Measurements from ENCODE around the gene RIMKLA. TPM values are rescaled to one million over a fixed set of nuclear protein-coding genes. Genes with fewer than 3 reads are reported as not detected.

Gene RIMKLA
- total RNA-seq, 1 experiment from 2014 or later = 8.3 TPM

DNA sequence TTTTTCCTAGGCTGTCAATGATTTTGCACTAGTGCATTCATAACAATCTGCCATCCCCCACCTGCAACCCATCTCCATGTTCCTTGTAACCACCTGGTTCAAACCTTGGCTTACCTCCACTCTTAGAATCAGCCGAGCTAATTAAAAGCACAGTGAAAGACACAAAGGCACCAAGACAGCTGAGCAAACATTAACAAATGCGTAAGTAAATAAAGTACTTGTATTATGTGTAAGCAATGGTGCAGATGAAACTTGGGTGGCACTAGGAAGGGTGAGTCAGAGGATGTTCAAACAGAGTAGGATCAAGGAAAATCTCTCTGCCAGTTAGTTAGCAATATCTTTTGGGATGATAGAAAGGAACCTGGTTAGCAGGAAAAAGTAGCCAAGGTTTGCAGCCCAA, 40.5 kb upstream of the RIMKLA start:
- no peak overlapping the region for H3K4me3 Mint-ChIP-seq
- no peaks in the 10 kb centered on the region for H3K9me3 Mint-ChIP-seq
- ChIA-PET CTCF (no interaction called here), POLR2A (interaction anchor here (0.7 kb wide), 1 partner anchor 19 kb away, joined by 3 read pairs; no protein-coding TSS in a partner anchor)
- H3K27me3 Mint-ChIP-seq (ENCODE audit: low read depth) = peaks cover 2% of the 10 kb centered on the region; the same call in 1 of the 2 replicates
- no peaks in the 10 kb centered on the region for H3K36me3 Mint-ChIP-seq
- no peak for DNase-seq (ENCODE audit: low spot score)
- ATAC-seq = no peak
- H3K4me1 Mint-ChIP-seq = peaks cover 33% of the 10 kb centered on the region
- no peak for TF ChIP-seq MYBL2 (CRISPR knock-in tag; IDR thresholded peaks at IDR 0.05)
- TF ChIP-seq TCF7 (CRISPR knock-in tag; IDR thresholded peaks at IDR 0.05; ENCODE audit: low read depth) = no peak
- TF ChIP-seq, protein P1, sequence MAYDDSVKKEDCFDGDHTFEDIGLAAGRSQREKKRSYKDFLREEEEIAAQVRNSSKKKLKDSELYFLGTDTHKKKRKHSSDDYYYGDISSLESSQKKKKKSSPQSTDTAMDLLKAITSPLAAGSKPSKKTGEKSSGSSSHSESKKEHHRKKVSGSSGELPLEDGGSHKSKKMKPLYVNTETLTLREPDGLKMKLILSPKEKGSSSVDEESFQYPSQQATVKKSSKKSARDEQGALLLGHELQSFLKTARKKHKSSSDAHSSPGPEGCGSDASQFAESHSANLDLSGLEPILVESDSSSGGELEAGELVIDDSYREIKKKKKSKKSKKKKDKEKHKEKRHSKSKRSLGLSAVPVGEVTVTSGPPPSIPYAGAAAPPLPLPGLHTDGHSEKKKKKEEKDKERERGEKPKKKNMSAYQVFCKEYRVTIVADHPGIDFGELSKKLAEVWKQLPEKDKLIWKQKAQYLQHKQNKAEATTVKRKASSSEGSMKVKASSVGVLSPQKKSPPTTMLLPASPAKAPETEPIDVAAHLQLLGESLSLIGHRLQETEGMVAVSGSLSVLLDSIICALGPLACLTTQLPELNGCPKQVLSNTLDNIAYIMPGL (CRISPR knock-in tag; IDR thresholded peaks at IDR 0.05) = no peak
- TF ChIP-seq FOXJ3 (CRISPR knock-in tag; IDR thresholded peaks at IDR 0.05; ENCODE audit: borderline replicate concordance) = no peak
- TF ChIP-seq, protein P2, sequence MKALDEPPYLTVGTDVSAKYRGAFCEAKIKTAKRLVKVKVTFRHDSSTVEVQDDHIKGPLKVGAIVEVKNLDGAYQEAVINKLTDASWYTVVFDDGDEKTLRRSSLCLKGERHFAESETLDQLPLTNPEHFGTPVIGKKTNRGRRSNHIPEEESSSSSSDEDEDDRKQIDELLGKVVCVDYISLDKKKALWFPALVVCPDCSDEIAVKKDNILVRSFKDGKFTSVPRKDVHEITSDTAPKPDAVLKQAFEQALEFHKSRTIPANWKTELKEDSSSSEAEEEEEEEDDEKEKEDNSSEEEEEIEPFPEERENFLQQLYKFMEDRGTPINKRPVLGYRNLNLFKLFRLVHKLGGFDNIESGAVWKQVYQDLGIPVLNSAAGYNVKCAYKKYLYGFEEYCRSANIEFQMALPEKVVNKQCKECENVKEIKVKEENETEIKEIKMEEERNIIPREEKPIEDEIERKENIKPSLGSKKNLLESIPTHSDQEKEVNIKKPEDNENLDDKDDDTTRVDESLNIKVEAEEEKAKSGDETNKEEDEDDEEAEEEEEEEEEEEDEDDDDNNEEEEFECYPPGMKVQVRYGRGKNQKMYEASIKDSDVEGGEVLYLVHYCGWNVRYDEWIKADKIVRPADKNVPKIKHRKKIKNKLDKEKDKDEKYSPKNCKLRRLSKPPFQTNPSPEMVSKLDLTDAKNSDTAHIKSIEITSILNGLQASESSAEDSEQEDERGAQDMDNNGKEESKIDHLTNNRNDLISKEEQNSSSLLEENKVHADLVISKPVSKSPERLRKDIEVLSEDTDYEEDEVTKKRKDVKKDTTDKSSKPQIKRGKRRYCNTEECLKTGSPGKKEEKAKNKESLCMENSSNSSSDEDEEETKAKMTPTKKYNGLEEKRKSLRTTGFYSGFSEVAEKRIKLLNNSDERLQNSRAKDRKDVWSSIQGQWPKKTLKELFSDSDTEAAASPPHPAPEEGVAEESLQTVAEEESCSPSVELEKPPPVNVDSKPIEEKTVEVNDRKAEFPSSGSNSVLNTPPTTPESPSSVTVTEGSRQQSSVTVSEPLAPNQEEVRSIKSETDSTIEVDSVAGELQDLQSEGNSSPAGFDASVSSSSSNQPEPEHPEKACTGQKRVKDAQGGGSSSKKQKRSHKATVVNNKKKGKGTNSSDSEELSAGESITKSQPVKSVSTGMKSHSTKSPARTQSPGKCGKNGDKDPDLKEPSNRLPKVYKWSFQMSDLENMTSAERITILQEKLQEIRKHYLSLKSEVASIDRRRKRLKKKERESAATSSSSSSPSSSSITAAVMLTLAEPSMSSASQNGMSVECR (CRISPR knock-in tag; IDR thresholded peaks at IDR 0.05; ENCODE audit: borderline replicate concordance) = no peak
- TF ChIP-seq, protein P3, sequence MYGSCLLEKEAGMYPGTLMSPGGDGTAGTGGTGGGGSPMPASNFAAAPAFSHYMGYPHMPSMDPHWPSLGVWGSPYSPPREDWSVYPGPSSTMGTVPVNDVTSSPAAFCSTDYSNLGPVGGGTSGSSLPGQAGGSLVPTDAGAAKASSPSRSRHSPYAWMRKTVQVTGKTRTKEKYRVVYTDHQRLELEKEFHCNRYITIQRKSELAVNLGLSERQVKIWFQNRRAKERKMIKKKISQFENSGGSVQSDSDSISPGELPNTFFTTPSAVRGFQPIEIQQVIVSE (CRISPR knock-in tag; IDR thresholded peaks at IDR 0.05; ENCODE audit: borderline replicate concordance) = no peak
- TF ChIP-seq, protein P4, sequence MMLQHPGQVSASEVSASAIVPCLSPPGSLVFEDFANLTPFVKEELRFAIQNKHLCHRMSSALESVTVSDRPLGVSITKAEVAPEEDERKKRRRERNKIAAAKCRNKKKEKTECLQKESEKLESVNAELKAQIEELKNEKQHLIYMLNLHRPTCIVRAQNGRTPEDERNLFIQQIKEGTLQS (CRISPR knock-in tag; conservative IDR thresholded peaks at IDR 0.05) = no peak
- TF ChIP-seq, protein P5, sequence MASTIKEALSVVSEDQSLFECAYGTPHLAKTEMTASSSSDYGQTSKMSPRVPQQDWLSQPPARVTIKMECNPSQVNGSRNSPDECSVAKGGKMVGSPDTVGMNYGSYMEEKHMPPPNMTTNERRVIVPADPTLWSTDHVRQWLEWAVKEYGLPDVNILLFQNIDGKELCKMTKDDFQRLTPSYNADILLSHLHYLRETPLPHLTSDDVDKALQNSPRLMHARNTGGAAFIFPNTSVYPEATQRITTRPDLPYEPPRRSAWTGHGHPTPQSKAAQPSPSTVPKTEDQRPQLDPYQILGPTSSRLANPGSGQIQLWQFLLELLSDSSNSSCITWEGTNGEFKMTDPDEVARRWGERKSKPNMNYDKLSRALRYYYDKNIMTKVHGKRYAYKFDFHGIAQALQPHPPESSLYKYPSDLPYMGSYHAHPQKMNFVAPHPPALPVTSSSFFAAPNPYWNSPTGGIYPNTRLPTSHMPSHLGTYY (CRISPR knock-in tag; IDR thresholded peaks at IDR 0.05) = no peak
- TF ChIP-seq, protein P6, sequence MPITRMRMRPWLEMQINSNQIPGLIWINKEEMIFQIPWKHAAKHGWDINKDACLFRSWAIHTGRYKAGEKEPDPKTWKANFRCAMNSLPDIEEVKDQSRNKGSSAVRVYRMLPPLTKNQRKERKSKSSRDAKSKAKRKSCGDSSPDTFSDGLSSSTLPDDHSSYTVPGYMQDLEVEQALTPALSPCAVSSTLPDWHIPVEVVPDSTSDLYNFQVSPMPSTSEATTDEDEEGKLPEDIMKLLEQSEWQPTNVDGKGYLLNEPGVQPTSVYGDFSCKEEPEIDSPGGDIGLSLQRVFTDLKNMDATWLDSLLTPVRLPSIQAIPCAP (CRISPR knock-in tag; IDR thresholded peaks at IDR 0.05) = no peak
- TF ChIP-seq NR1H2 (CRISPR knock-in tag; IDR thresholded peaks at IDR 0.05) = no peak
- peak overlapping the region; percentile 47 for H3K27ac Mint-ChIP-seq

DNA sequence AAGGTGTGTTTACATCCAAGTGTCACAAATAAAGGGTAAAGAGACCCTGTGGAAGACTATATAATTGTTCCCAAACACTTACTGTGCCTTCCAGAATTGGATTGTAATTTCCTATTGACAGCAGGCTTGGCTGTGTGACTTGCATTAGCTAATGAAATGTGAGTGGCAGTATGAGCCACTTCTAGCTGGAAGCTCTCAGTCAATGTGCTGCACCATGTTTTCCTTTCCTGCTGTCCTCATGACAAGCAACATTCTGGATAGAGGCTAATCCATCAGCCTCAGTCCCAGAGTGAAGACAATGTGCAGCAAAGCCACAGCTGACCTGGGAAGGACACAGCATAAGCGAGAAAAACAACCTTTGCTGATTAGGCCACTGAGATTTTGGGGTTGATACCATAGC, 39.7 kb upstream of the RIMKLA start:
- no peak overlapping the region for H3K4me3 Mint-ChIP-seq
- peaks cover 30% of the 10 kb centered on the region for H3K4me1 Mint-ChIP-seq
- POLR2A ChIA-PET = no interaction called here
- no peaks in the 10 kb centered on the region for H3K36me3 Mint-ChIP-seq
- no peak; the same call in 1 of the 2 replicates for ATAC-seq
- no peaks in the 10 kb centered on the region for H3K9me3 Mint-ChIP-seq
- CTCF ChIA-PET = no interaction called here
- peaks cover 2% of the 10 kb centered on the region; the same call in 1 of the 2 replicates for H3K27me3 Mint-ChIP-seq (ENCODE audit: low read depth)
- no peak for DNase-seq (ENCODE audit: low spot score)
- no peak overlapping the region for H3K27ac Mint-ChIP-seq
- TF ChIP-seq EMX1 (CRISPR knock-in tag; IDR thresholded peaks at IDR 0.05) (no peak), ZNF121 (CRISPR knock-in tag; IDR thresholded peaks at IDR 0.05) (no peak), IRF2 (CRISPR knock-in tag; IDR thresholded peaks at IDR 0.05; ENCODE audit: borderline replicate concordance, low read depth) (no peak), JUN (CRISPR knock-in tag; IDR thresholded peaks at IDR 0.05) (no peak), SOX15 (CRISPR knock-in tag; IDR thresholded peaks at IDR 0.05) (no peak), ELF4 (CRISPR knock-in tag; IDR thresholded peaks at IDR 0.05; ENCODE audit: low read depth) (no peak)
- TF ChIP-seq, protein P5 (CRISPR knock-in tag; IDR thresholded peaks at IDR 0.05) = no peak
- TF ChIP-seq, protein P7, sequence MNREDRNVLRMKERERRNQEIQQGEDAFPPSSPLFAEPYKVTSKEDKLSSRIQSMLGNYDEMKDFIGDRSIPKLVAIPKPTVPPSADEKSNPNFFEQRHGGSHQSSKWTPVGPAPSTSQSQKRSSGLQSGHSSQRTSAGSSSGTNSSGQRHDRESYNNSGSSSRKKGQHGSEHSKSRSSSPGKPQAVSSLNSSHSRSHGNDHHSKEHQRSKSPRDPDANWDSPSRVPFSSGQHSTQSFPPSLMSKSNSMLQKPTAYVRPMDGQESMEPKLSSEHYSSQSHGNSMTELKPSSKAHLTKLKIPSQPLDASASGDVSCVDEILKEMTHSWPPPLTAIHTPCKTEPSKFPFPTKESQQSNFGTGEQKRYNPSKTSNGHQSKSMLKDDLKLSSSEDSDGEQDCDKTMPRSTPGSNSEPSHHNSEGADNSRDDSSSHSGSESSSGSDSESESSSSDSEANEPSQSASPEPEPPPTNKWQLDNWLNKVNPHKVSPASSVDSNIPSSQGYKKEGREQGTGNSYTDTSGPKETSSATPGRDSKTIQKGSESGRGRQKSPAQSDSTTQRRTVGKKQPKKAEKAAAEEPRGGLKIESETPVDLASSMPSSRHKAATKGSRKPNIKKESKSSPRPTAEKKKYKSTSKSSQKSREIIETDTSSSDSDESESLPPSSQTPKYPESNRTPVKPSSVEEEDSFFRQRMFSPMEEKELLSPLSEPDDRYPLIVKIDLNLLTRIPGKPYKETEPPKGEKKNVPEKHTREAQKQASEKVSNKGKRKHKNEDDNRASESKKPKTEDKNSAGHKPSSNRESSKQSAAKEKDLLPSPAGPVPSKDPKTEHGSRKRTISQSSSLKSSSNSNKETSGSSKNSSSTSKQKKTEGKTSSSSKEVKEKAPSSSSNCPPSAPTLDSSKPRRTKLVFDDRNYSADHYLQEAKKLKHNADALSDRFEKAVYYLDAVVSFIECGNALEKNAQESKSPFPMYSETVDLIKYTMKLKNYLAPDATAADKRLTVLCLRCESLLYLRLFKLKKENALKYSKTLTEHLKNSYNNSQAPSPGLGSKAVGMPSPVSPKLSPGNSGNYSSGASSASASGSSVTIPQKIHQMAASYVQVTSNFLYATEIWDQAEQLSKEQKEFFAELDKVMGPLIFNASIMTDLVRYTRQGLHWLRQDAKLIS (CRISPR knock-in tag; IDR thresholded peaks at IDR 0.05; ENCODE audit: borderline replicate concordance) = no peak
- TF ChIP-seq, protein P8, sequence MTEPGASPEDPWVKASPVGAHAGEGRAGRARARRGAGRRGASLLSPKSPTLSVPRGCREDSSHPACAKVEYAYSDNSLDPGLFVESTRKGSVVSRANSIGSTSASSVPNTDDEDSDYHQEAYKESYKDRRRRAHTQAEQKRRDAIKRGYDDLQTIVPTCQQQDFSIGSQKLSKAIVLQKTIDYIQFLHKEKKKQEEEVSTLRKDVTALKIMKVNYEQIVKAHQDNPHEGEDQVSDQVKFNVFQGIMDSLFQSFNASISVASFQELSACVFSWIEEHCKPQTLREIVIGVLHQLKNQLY (CRISPR knock-in tag; IDR thresholded peaks at IDR 0.05) = no peak

Data from WTC11 (cell line).